Activated T-helper 1 cell treated with Interleukin-2 at 50 U/mL for 16 hours (primary cell): Measurements from ENCODE around the gene LAPTM4A.
"Not testable (repeated sequence)": the region's sequence is repeated elsewhere in the genome, so short reads cannot be mapped to it uniquely, and the experiment has no call there.

Experiments used
- DNase-seq: peaks from one replicate; pipeline ENCODE4 v3.0.0-alpha.2; 2020; ENCODE audit warnings: low read depth

The LAPTM4A gene

DNA sequence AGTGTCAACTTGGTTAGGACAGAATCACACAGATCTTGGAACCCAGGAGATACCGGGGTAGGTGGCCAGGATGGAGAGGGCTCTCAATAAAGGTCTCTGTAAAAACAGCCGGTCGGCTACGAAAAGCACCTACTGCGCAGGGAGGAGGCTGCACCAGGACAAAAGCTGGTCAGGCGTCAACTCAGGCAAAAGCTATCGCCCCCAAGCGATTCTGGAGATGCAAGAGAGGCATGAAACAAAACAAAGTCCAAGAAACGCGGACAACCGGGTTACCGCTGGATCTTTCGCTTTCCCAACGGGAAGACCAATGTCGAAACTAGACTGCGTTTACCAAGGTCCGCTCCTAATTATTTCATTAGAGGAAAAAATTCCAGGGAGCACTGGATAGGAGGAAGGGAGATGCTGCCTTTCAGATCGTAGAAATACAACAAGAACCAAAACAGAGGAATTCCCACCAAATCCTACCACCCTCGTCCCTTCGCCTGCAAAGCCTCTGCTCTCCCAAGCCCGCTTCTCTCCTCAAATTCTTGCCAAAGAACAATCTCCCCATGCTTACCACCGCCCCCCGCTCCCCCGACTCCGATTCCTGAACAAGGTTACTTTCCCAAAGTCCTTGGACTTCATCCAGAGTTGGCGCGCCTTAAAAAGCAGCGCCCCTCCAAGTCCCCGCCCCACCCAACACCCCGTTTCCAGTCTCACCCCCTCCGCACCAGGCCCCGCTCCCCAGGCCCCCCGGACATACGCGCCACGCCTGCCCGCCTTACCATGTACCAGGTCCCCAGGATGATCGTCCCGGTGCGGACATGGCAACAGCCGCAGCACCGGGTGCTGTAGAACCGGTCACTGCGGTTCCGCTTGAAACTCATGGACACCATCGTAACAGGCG, 539 bp downstream of the LAPTM4A start:
- no peak for DNase-seq

DNA sequence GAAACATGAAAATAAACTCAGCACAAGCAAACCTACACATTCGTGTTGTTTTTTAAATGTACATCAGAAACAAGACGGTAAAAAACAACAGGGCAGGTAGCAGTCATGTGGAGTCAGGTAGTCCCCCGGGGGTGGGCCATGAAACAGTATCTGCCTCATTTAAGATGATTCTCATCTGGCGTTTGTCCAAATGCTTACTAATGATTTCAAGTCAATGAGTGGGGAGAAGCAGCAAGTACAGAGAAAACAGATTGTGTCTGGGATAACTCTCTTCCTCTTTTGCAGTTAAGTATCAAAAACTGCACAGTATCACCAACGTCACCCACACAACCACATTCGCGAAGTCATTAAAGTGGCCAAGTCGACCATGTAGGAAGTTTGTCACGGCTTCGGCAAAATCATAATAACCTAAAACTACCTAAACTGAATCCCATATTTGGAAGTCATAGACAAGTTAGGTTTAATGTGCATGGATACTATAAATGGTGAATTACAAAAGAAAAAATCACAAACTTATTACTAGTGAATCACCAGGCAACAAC, 1.3 kb downstream of the LAPTM4A start:
- DNase-seq = no peak

DNA sequence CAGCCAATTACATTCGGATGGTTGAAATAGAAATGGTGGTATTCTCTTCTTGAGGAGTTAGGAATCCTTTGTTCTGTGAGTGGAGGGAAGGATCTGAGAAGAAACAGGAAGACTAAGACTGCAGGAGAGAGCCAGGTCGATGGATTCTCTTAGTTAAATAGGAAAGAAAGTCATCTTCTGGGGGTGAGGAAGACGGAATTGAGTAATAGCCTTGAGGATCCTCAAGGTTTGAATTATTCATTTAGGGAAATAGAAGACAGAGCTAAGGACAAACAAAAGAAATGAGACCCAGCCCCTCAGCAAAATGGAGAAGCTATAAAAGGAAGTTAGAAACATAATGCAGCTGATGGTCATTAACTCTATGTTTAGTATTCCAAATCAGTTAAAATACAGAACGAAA, 1.8 kb downstream of the LAPTM4A start:
- no peak for DNase-seq

DNA sequence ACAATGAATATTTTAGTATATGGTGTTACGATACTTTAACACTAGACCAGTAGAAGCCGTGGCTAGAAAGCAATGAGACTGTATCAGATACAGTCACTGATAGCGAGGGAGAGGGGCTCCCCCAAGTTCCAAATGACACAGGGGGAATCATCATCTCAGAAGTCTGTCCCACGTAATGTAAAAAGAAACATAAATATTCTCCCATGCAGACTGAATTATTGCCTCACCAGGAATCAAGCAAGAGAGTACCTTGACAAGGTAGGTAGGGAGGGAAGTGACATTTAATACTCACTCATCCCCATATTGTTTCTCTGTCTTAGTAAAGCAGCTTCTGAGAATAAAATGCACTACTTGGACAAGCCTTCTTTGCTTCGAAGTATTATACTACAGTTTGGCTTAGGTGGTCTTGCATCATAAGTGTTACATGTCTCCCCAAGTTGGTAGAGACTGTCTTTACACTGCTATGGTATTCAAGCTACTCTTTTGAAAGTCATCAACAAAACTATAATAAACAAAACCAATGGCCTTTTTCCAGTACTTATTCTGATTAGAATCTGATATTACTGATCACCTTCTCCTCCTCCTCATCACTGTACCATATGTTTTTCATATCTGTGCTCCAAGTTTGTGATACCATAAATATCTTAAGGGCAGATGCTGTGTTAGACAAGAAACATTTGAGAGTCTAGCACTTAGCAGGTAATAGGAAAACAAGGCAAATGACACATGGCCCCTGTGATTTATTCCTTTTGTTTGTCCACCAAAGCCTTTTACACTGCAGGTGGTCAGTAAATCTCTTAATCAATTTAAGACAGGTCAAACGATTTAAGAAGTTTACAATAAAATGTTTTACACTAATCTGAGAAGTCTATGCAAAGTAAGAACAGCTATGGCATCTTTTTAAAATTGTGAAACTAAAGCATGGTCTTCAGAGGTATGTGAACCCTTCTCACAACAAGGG, 2.7 kb downstream of the LAPTM4A start:
- DNase-seq = no peak

DNA sequence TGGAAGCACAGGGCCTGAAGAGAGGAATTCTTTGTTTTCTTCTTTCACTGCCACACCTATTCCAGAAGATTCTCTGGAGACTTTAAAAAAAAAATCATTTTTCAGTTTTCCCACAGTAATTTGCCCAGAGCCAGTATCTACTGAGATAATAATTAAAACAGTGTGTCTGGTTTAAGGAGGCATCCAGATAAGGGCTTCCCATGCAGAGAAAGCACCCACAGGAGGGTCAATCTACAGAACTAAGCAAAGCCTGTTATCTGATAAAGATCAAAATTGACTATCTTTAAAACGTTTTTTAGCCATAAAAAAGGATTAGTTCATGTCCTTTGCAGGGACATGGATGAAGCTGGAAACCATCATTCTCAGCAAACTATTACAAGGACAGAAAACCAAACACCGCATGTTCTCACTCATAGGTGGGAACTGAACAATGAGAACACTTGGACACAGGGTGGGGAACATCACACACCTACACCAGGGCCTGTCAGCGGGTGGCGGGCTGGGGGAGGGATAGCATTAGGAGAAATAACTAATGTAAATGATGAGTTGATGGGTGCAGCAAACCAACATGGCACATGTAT, 5.6 kb downstream of the LAPTM4A start:
- not testable (repeated sequence) for DNase-seq

DNA sequence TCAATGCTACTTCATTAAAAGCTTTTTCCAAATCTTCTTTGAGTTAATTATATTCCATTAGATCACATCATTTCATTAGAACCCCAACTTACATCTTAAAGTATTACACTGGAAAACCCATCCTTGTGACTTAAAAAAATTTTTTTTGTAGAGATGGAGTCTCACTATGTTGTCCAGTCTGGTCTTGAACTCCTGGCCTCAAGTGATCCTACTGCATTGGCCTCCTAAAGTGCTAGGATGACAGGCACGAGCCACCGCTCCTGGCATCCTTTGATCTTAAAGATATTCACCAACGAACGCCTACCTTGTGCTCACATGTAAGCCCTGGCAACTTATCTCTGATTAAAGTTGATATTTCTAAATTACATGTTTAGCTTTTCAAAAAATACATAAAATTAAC, 6.7 kb downstream of the LAPTM4A start:
- no peak for DNase-seq

DNA sequence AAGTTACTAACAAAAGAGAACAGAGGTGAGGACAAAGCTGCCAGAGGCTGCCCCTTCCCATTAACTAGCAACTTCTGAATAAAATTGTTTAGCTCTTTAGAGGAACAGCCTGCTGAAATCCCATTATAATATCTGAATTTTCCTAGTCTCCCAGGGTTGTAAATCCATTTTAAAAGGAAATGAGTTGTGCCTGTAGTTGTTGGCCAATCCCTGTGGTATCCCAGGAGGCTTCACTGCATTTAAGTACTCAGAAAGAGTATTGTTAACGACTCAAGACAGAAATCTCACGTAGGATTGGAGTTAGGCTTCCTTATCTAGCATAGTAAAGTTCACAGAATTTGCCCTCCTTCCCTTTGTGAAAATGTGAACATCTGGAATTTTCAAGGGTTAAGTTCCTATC, 8.9 kb downstream of the LAPTM4A start:
- DNase-seq = no peak

DNA sequence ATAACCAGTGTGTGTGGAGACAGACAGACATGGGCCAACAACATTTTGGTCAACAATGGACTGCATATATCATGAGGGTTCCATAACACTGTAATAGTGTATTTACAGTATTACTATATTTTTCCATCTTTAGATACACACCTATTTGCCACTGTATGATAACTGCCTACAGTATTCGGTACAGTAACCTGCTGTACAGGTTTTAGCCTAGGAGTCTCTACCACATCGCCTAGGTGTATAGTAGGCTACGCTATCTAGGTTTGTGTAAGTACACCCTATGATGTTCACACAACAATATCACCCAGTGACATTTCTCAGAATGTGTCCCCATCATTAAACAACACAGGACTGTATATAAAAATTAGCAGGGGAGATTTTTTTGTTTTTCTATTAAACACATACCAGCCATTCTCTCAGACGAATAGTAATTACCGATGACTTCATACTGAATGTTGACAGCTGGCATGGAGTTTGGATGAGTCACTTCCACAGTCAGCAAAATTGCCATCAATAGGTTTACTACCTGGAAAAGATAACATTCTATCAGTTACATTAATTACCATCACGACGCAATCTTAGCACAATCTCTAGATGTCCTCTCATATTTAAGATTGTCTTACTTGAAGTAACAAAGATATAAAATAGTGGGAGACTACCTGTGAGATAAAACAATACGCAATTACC, 10.8 kb downstream of the LAPTM4A start:
- DNase-seq = no peak

DNA sequence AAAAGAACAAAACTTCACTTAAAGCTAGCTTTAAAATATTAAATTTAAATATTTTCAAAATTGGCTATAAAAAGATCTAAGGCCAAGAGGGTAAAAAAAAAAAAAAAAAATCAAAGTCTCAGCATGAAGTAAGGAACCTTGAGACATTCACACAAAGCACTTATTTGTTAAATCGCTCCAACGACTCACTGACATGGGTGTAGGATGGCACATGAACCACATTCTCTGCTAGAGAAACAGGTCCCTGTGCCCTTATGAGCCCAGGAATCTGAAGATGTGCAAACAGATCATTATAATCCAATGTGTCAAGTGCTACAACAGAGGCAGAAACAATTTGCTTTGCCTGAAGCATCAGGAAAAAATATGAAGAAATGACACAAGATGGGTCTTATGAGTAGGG, 13.8 kb downstream of the LAPTM4A start:
- DNase-seq = no peak

DNA sequence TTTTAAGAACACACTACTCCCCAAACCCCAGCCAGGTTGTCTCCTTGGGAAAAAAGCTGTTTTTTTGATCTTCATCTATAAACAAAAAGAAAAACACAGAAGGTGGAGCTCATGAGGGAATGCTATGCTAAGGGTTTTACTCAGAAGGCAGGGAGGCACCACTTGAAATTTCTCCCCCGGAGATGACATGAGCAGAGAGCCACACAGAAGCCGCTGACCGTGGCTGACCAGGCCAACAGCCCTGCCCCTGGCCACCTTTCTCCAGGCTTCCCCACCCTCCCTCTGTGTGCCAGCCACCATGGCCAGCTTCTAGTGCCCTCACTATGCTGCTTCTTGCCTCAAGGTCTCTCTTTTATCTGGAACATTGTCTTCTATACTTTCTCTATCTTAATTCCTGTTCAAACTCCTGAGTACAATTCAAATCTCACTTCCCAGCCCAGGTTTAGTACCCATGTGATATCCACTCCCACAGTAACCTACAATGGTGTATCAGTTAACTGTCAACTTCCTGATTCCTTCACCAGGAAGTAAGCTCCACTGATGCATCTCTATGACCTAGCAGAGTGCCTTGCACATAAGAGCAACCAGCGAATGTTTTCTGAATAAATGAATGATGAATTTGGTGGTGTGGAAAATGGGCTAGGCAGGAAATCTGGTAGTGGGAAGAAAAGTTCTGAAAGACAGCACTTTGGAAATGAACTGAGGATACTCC, 15.3 kb downstream of the LAPTM4A start:
- no peak for DNase-seq

DNA sequence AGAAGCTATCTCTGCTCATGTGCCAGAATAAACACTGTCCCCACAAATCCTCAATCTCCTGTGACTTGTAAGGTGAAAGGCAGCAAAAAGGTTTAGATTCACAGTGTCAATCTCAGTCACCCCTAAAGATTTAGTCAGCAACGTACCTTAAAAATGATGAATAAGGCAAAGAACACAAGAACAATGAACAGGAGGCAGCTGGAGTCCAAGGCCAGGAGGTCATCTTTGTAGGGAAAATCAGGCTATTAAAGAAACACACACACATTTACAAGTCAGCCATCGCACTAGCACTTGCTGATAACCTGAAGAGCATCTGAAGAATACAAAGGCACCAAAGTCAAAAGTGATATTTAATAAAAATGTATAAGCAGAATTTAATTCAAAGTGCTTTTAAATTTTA, 16.6 kb downstream of the LAPTM4A start:
- DNase-seq = no peak

DNA sequence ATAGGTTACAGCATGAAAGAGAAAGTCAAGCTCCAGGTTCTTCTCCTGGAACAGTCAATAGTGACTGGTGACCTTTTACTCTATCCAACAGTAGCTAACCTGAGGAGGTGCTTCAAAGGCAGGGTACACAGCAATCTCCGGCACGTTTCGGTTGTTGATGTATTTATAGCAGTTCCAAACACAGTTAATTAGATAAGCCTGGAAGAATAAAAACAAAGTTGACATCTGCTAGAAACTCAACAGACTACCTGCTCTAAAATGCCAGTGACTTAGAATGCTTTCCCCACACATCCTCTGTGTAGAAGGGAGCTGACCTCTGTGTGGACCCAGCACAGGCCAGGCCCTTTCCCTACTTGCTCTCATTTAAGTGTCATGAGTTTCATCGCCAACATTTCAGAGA, 17.2 kb downstream of the LAPTM4A start:
- no peak for DNase-seq

DNA sequence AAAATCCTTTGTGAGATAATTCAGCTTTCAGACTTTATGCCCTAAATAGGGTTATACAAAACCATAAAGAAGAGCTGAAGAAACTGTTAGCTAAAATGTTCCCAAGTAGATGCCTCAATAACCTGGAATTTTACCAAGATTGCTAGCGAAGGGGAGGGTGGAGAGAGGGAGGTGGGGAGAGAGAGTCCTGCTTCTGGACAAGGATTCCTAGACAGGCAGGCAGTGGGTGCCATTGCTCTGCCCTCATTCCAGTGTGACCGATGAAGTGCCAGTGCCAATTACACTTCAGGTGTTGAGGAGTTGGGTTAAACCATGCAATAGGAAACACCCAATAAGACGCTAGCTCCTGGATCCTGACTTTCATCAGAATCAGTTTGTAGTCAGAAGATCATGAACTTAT, 18.1 kb downstream of the LAPTM4A start:
- DNase-seq = no peak

DNA sequence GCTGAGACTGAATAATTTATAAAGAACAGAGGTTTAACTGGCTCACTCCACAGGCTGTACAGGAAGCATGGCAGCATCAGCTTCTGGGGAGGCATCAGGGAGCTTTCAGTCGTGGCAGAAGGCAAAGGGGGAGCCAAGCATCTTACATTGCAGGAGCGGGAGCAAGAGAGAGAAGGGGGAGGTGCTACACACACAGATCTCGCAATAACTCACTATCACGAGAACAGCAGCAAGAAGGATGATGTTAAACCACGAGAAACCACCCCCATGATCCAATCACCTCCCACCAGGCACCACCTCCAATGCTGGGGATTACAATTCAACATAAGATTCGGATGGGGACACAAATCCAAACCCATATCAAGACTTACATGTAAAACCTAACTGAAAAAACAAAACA, 21.2 kb downstream of the LAPTM4A start:
- no peak for DNase-seq

DNA sequence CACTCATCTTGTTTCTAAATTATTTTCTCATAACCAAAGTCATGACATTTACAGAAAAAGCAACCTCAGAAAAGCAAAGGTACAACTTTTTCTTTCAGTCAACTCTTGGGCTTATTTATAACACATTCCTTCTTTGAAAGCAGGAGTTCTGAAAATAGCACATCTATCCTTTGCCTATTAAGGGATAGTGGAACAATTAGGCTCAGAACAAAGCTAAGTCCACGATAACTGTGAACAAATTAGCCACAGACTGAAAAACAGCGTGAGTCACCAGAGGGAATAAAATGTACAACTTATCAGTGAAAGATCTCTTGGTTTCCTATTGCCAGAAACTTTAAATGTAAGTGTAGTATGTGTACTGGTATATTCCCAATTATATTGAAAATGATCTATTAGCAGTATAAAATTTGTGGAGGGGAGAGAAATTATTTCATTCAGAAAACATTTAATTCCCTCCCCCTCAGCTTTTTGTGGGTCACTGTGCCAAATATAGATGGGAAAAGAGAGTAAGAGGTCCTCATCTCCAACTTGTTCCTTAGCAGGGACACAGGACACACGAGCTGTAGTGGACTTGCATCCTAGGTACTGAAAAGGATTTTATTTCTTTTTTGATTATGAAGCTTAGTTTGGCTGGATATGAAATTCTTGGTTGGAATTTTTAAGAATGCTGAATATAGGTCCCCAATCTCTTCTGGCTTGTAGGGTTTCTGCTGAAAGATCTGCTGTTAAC, 23.6 kb downstream of the LAPTM4A start:
- DNase-seq = no peak

DNA sequence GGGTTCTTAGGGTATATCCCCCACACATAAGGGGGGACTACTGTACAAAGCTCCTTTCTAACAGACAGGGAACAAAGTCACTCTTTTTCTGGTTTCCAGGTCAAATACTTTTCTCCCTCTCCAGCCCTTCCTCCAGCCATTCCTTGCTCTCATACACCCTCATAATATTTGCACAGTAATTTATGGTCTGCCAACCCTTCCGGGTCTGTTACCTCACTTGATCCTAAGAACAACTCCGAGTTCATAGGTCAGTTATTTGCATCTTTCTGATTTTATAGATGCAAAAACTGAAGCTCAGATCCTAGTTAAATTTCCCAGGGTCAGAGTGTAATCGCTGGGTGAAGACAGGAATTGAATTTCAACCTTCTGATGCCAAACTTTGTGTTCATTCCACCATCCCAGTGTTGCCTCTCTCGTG, 24.2 kb downstream of the LAPTM4A start:
- DNase-seq = no peak

DNA sequence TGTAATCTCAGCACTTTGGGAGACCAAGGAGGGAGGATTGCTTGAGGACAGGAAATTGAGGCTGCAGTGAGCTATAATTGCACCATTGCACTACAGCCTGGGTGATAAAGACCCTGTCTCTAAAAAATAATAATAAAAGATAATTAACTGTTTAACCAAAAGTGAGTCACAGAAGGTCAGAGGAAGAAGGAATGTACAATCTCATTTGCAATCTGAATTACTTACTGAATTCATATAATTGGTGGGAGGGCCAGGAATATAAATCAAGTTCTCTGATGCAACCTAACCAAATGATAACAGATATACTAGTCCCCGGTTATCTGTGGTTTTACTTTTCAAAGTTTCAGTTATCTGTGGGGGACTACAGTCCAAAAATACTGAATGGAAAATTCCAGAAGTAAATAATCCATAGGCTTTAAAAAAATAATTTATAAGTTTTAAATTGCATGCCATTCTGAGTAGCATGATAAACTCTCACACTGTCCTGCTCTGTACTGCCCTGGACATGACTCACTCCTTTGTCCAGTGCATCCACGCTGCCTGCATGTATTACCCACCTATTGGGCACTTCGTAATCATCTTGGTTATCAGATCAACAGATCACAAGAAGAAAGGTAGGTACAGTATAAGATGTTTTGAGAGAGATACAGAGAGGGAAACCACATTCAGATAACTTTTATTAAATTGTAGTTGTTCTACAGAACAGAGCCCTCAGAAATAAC, 26.2 kb downstream of the LAPTM4A start:
- no peak for DNase-seq

DNA sequence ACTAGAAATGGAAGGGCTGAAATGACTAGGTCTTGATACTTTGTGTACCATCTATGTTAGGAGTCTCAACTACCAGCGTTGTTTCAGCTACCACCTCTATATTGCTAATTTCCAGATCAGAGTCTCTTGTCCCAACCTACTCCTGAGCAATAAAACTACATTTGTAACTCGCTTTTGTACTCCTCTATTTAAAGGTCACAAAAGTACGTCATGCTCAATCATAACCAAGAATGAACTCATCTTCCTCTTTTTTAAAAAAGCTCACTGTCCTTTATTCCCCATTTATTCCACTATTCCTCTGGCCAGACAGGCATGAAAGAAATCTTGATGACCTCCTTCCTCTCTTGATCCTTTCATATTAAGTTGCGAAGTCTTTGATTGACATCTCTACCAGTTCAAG, 27.7 kb downstream of the LAPTM4A start:
- DNase-seq = no peak

DNA sequence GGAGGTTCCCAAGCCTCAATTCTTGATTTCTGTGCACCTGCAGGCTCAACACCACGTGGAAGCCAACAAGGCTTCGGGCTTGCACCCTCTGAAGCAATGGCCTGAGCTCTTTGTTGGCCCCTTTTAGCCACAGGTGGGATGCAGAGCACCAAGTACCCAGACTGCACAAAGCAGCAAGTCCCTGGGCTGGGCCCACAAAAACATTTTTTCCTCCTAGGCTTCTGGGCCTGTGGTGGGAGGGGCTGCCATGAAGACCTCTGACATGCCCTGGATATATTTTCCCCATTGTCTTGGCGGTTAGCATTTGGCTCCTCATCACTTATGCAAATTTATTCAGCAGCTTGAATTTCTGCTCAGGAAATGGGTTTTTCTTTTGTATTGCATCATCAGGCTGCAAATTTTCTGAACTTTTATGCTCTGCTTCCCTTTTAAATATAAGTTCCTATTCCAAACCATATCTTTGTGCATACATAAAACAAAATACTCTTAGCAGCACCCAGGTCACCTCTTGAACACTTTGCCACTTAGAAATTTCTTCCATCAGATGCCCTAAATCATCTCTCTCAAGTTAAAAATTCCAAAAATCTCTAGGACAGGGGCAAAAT, 29.9 kb downstream of the LAPTM4A start:
- no peak for DNase-seq
